ENCODE measurements around the gene KLHDC9.

DNA sequence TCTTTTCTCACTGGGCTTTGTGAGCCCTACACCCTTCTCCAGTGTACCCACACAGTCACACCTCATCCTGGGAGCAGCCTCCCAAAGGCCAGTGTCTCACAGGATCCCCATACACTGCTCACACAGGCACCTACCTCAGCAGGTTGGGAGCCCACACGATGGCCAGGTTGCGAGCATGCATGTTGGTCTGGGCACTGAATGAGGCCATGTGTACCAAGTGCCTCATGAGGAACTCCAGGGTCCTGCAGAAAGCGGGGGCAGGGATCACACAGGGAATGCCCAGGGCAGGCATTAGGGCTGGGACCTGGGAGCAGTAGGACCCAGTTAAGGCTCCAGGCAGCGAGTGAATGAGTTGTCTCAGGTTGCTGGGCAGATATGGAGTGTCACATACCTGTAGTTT lies 43.9 kb upstream of the KLHDC9 start:
- no peak for TF ChIP-seq CTCF (IDR thresholded peaks at IDR 0.05)
- no peak for TF ChIP-seq POLR2AphosphoS2 (conservative IDR thresholded peaks at IDR 0.05; ENCODE audit: low read length)
- no peak for TF ChIP-seq NFE2L2 (conservative IDR thresholded peaks at IDR 0.05; ENCODE audit: low read length)
- no peak for TF ChIP-seq BHLHE40 (IDR thresholded peaks at IDR 0.05; ENCODE audit: low read depth, low read length)
- no peak for TF ChIP-seq POLR2A (IDR thresholded peaks at IDR 0.05; ENCODE audit: low read length)

Measured in A549 (cell line).